Subcutaneous adipose tissue (tissue), 4 donors: Measurements from ENCODE around the gene INVS. TPM values are rescaled to one million over a fixed set of nuclear protein-coding genes. Genes with fewer than 3 reads are reported as not detected.

Experiments
- total RNA-seq, 4 donors: library from RNA; depleted of rRNA; stranded (reverse); fragments of >200 nt; gene quantifications; one replicate each; pipeline ENCODE4 v1.1.0, GENCODE V29; 2016
- TF ChIP-seq, protein P1 (sequence below): fragments of 450-650 bp; IDR thresholded peaks from one replicate; pipeline ENCODE4 v1.5.1; 2016; ENCODE audit warnings: low read depth, mild to moderate bottlenecking, control low read depth, antibody characterized with exemption, moderate library complexity

Gene INVS
- total RNA-seq, 4 donors from 2014 or later = 33.0 to 36.4 (median 35.9) TPM

DNA sequence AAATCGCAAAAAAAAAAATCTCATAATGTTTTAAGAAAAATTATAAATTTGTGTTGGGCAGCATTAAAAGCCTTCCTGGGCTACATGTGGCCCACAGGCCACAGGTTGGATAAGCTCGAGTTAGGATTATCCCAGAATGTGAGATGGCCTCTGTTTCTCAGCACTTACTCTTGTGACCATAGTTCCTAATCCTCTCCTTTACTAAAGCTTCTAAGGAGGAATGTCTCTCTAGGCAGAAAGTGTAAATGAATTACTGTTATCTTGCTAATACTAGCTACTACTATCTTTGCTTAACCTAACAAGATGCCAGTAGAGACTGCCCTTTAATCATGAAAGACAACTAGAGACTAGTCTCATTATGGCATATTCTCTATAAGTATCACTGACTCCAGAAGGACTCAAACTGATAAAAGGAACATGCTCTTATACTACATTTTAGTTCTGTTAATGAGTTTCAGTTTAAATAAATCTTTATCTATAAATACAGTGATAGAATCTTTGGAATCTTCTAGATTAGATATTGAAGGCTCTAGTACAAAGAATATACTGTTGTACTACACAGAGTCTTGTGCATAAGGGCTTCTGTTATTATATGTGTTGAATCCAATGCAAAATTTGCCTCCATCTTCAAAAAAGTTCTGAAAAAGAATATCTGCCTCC, 13.8 kb downstream of the INVS start:
- TF ChIP-seq, protein P1, sequence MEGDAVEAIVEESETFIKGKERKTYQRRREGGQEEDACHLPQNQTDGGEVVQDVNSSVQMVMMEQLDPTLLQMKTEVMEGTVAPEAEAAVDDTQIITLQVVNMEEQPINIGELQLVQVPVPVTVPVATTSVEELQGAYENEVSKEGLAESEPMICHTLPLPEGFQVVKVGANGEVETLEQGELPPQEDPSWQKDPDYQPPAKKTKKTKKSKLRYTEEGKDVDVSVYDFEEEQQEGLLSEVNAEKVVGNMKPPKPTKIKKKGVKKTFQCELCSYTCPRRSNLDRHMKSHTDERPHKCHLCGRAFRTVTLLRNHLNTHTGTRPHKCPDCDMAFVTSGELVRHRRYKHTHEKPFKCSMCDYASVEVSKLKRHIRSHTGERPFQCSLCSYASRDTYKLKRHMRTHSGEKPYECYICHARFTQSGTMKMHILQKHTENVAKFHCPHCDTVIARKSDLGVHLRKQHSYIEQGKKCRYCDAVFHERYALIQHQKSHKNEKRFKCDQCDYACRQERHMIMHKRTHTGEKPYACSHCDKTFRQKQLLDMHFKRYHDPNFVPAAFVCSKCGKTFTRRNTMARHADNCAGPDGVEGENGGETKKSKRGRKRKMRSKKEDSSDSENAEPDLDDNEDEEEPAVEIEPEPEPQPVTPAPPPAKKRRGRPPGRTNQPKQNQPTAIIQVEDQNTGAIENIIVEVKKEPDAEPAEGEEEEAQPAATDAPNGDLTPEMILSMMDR = no peak

DNA sequence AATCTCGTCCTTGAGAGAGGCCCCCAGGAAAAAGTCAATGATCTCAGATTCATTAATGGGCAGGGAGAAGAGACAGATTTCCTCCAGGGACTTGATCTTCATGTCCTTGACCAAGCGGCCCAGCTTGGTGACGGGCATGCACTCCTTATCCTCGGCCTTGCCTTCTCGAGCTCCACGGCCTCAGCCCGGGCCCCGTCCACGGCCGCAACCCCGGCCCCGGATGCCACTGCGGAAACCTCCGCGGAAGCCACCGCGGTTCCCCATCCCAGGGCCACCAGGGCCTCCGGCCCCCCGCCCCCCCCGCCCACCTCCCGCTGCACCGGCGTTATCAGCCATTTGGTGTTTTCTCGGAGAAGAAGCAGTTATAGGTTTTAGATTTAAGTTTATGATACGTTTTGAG, 18.3 kb downstream of the INVS start:
- TF ChIP-seq, protein P1 = no peak

DNA sequence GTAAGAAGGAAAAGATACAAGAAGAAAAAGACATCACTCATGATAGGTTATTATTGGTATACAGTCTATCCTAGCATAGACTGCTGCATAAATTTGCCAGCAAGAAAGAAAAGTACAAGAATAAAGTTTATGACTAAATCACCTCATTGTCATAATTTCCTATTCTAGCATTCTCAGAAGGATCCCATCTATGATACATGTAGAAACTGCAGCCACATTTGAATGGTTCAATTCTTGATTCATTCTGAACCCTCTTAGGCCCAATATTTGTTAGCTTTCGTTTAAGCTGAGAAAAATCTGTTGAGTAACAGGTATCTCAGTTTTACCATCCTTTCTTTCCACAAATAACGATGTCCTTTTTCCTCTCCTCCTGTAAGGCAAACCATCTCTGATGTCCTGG, 21.2 kb downstream of the INVS start:
- TF ChIP-seq, protein P1 = no peak

DNA sequence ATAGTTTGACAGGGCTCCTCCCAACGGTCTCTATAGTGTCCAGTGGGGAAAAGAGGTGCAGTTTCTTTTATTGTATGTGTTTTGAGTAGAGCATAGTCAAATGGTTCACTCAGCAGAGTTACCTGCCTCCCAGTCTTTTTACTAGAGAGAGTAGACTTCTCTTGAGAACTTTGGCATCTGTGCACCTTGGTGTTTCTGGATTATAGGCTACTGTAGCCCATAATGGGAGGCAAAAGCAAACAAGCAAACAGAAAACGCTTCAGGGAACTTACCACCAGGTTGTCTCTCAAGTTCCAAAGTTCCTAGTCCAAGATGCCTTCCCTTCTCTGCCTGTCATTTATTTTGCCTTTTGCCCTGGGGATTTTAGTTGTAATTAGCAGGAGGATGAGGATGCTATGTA, 26.2 kb downstream of the INVS start:
- TF ChIP-seq, protein P1 = no peak

DNA sequence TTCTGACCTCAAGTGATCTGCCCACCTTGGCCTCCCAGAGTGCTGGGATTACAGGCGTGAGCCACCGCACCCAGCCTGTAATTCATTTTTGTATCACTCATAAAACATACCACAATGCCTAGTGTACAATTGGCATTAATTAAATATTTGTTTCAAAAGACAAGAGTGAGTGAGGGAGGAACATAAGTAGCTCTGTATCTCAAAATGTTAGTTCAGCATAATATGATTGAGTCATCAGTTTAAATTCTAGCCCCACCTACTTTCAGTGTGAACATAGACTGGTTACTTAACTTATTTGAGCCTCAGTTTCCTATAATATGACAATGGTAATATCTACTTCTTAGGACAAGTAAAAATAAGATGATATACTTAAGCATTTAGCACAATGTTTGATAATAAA, 26.9 kb downstream of the INVS start:
- TF ChIP-seq, protein P1 = no peak

DNA sequence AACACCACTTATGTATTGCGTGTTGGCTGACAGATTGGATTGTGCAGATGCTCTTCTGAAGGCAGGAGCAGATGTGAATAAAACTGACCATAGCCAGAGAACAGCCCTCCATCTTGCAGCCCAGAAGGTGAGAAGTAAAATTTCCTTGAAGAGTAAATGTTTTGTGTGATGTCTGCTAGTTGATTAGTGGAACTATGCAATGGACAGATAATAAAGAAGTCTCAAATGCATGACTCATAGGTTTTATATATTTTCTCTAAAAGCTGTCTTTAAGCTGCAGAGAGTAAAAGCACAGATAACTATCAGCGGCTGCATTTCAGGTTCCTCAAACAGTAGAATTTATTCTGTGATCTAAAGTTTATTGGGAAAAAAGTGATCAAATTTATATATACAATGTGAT, 27.4 kb downstream of the INVS start:
- TF ChIP-seq, protein P1 = no peak

DNA sequence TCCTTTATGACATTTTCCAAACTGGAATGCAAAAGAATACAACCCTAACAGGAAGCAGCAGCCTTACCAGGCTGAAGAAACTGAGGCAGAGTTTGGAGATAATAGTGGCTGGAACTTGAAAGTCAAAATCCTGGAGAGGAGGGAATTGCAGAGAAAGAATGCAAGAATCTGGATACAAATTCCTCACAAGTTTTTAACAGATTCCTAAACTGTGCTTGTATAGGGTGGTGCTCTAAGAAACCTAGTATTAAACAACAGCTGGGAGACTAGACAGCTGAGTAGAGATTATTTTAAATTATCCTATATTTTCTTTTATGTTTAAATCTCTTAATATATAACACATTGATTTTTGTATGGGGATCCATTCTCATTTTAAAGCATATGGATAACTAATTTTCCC, 30.7 kb downstream of the INVS start:
- TF ChIP-seq, protein P1 = no peak
